ENCODE measurements around the gene DLEC1. TPM values are rescaled to one million over a fixed set of nuclear protein-coding genes. Genes with fewer than 3 reads are reported as not detected.

Gene DLEC1
- total RNA-seq, 2 donors from 2014 or later, result 3.9 to 6.0 TPM

DNA sequence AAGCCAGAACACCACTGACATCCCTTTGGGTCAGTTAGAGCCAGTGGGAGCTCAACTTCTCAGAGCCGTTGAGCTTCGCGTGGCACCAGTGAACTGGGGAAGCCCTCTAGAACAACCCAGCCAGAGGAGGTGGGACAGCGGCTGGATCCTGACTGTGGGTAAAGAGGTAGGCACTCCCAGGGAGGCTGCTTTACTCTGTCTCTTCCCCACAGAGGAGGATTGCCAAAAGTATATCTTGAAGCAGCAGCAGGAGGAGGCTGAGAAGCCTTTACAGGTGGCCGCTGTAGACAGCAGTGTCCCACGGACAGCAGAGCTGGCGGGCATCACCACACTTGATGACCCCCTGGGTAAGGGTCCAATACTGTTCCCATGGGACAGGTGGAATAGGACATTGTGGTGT, 100.6 kb downstream of the DLEC1 start:
- DNase-seq, result peak; percentile 43
- peak overlapping the region; percentile 88 for H3K4me3 ChIP-seq (ENCODE audit: low read length)
- H3K36me3 ChIP-seq (ENCODE audit: control insufficient read depth, insufficient read depth, low read length), result peaks cover 16% of the 10 kb centered on the region
- H3K4me1 Mint-ChIP-seq, result peaks cover 31% of the 10 kb centered on the region
- H3K27me3 Mint-ChIP-seq (ENCODE audit: insufficient read depth), result no peaks in the 10 kb centered on the region
- H3K9me3 ChIP-seq (ENCODE audit: control insufficient read depth, low read length), result no peaks in the 10 kb centered on the region
- H3K36me3 Mint-ChIP-seq (ENCODE audit: low read depth), result peaks cover 17% of the 10 kb centered on the region
- no peak overlapping the region for H3K27ac Mint-ChIP-seq
- H3K9ac ChIP-seq (ENCODE audit: extremely low read depth, low read length, poor library complexity, severe bottlenecking), result no peak overlapping the region
- 93% methylated on average over 3 to 7 of the region's 7 CpGs for WGBS, 2 experiments (ENCODE audit: insufficient coverage in 1 of 2, insufficient read length in 1 of 2)
- peaks cover 9% of the 10 kb centered on the region for H3K4me1 ChIP-seq (ENCODE audit: control insufficient read depth, insufficient read depth, low read length)
- TF ChIP-seq CTCF (conservative IDR thresholded peaks at IDR 0.05), result no peak
- no peaks in the 10 kb centered on the region for H3K27me3 ChIP-seq (ENCODE audit: control insufficient read depth, insufficient read depth, low read length, poor library complexity, severe bottlenecking)
- no peaks in the 10 kb centered on the region for H3K9me3 Mint-ChIP-seq
- peak overlapping the region; percentile 85 for H3K4me3 Mint-ChIP-seq
- H3K27ac ChIP-seq (ENCODE audit: low read depth, low read length), result no peak overlapping the region

DNA sequence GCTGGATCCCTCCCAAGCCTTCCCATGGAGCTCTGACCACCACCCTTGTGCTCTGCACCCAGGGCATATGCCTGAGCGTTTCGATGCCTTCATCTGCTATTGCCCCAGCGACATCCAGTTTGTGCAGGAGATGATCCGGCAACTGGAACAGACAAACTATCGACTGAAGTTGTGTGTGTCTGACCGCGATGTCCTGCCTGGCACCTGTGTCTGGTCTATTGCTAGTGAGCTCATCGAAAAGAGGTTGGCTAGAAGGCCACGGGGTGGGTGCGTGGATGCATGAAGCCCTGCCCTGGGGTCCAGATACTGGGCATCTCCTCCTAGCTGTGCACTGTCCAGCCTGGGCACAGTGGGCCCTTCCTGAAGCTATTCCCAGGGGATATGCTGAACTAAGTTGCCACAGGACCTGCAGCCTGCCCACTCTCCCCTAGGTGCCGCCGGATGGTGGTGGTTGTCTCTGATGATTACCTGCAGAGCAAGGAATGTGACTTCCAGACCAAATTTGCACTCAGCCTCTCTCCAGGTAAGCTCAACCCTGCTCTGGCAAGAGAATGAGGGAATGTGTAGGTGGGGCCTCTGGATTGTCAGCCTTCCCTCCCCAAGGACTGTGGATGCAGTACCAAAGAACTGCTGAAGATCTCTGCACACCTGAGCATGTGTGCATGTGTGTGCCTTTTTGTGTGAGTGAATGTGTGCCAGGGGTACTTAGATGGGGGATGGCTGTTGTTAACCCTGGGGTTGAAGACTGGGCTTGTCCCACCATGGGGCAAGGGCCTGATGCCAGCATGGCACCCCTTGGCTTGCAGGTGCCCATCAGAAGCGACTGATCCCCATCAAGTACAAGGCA, 101.5 kb downstream of the DLEC1 start:
- Histone ChIP-seq H3K4me1 (ENCODE audit: control insufficient read depth, insufficient read depth, low read length) (peaks cover 9% of the 10 kb centered on the region), H3K4me3 (ENCODE audit: low read length) (no peak overlapping the region), H3K9me3 (ENCODE audit: control insufficient read depth, low read length) (no peaks in the 10 kb centered on the region), H3K27me3 (ENCODE audit: control insufficient read depth, insufficient read depth, low read length, poor library complexity, severe bottlenecking) (no peaks in the 10 kb centered on the region), H3K36me3 (ENCODE audit: control insufficient read depth, insufficient read depth, low read length) (peaks cover 10% of the 10 kb centered on the region), H3K9ac (ENCODE audit: extremely low read depth, low read length, poor library complexity, severe bottlenecking) (no peak overlapping the region), H3K27ac (ENCODE audit: low read depth, low read length) (no peak overlapping the region)
- peak overlapping the region; percentile 85 for H3K4me3 Mint-ChIP-seq
- H3K27ac Mint-ChIP-seq, result no peak overlapping the region
- no peaks in the 10 kb centered on the region for H3K9me3 Mint-ChIP-seq
- WGBS, 2 experiments (ENCODE audit: insufficient coverage in 1 of 2, insufficient read length in 1 of 2), result 92 to 96% methylated on average over 9 to 13 of the region's 13 CpGs
- H3K27me3 Mint-ChIP-seq (ENCODE audit: insufficient read depth), result peaks cover 2% of the 10 kb centered on the region
- peak; percentile 69 for DNase-seq
- TF ChIP-seq CTCF (conservative IDR thresholded peaks at IDR 0.05), result peak; percentile 26
- peaks cover 23% of the 10 kb centered on the region for H3K4me1 Mint-ChIP-seq
- peaks cover 12% of the 10 kb centered on the region for H3K36me3 Mint-ChIP-seq (ENCODE audit: low read depth)

DNA sequence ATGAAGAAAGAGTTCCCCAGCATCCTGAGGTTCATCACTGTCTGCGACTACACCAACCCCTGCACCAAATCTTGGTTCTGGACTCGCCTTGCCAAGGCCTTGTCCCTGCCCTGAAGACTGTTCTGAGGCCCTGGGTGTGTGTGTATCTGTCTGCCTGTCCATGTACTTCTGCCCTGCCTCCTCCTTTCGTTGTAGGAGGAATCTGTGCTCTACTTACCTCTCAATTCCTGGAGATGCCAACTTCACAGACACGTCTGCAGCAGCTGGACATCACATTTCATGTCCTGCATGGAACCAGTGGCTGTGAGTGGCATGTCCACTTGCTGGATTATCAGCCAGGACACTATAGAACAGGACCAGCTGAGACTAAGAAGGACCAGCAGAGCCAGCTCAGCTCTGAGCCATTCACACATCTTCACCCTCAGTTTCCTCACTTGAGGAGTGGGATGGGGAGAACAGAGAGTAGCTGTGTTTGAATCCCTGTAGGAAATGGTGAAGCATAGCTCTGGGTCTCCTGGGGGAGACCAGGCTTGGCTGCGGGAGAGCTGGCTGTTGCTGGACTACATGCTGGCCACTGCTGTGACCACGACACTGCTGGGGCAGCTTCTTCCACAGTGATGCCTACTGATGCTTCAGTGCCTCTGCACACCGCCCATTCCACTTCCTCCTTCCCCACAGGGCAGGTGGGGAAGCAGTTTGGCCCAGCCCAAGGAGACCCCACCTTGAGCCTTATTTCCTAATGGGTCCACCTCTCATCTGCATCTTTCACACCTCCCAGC, 102.4 kb downstream of the DLEC1 start:
- Mint-ChIP-seq H3K27ac (no peak overlapping the region), H3K4me1 (peaks cover 17% of the 10 kb centered on the region), H3K36me3 (ENCODE audit: low read depth) (peaks cover 12% of the 10 kb centered on the region), H3K9me3 (no peaks in the 10 kb centered on the region), H3K4me3 (no peak overlapping the region), H3K27me3 (ENCODE audit: insufficient read depth) (peaks cover 4% of the 10 kb centered on the region)
- peaks cover 9% of the 10 kb centered on the region for H3K4me1 ChIP-seq (ENCODE audit: control insufficient read depth, insufficient read depth, low read length)
- WGBS, 2 experiments (ENCODE audit: insufficient coverage in 1 of 2, insufficient read length in 1 of 2), result 91 to 100% methylated on average over 3 to 7 of the region's 7 CpGs
- peak; percentile 43 for DNase-seq
- peaks cover 10% of the 10 kb centered on the region for H3K36me3 ChIP-seq (ENCODE audit: control insufficient read depth, insufficient read depth, low read length)
- no peak overlapping the region for H3K27ac ChIP-seq (ENCODE audit: low read depth, low read length)
- H3K4me3 ChIP-seq (ENCODE audit: low read length), result no peak overlapping the region
- H3K27me3 ChIP-seq (ENCODE audit: control insufficient read depth, insufficient read depth, low read length, poor library complexity, severe bottlenecking), result no peaks in the 10 kb centered on the region
- H3K9me3 ChIP-seq (ENCODE audit: control insufficient read depth, low read length), result peaks cover 5% of the 10 kb centered on the region
- no peak for TF ChIP-seq CTCF (conservative IDR thresholded peaks at IDR 0.05)
- no peak overlapping the region for H3K9ac ChIP-seq (ENCODE audit: extremely low read depth, low read length, poor library complexity, severe bottlenecking)

All from endodermal cell (in vitro differentiated cells).